GM20000 (cell line): ENCODE data around the gene CDH13.

Experiments
- DNase-seq: peaks from one replicate; pipeline ENCODE4 v3.0.0; 2012; ENCODE audit warnings: low spot score
- TF ChIP-seq, protein P1 (sequence below): IDR thresholded peaks from 2 replicates; pipeline ENCODE4 v1.5.1; 2012; ENCODE audit warnings: mild to moderate bottlenecking, control low read depth; ENCODE audit errors: extremely low read depth, missing control alignments

CDH13 gene

DNA sequence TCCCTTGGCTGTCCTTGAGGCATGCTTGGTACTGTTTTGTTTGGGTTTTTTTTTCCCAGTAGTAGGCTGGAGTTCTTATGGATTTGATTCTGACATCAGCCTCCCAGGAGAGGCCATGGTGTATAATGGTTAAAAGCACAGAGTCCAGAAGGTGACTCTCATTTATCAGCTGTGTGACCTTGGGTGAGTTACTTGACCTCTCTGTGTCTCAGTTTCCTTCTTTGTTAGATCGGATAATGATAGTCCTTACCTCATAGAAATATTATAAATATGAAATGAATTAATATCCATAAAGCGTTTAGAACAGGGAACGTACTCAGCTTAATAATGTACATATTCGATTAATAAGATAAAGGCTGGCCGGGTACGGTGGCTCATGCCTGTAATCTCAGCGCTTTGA lies 810.3 kb downstream of the CDH13 start:
- TF ChIP-seq, protein P1, sequence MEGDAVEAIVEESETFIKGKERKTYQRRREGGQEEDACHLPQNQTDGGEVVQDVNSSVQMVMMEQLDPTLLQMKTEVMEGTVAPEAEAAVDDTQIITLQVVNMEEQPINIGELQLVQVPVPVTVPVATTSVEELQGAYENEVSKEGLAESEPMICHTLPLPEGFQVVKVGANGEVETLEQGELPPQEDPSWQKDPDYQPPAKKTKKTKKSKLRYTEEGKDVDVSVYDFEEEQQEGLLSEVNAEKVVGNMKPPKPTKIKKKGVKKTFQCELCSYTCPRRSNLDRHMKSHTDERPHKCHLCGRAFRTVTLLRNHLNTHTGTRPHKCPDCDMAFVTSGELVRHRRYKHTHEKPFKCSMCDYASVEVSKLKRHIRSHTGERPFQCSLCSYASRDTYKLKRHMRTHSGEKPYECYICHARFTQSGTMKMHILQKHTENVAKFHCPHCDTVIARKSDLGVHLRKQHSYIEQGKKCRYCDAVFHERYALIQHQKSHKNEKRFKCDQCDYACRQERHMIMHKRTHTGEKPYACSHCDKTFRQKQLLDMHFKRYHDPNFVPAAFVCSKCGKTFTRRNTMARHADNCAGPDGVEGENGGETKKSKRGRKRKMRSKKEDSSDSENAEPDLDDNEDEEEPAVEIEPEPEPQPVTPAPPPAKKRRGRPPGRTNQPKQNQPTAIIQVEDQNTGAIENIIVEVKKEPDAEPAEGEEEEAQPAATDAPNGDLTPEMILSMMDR: no peak
- DNase-seq: no peak

DNA sequence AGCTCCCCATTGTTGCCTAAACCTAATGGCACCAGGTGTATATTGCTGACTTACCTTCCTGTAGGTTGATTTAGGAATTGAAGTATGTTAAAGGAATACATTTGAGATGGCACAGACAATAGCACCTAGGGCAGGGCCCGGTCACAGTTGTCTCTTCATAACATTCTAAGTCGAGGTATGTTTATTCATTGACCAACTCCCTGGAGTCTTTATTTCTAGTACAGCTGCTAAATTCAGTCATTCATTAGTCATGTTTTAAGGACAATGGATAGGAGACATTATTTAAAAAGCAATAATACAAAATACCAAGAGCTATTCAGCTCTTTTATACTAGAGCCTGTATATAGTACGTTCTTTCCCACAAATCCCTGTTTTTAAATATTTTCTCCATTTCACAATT lies 811.6 kb downstream of the CDH13 start:
- no peak for DNase-seq
- TF ChIP-seq, protein P1: no peak

DNA sequence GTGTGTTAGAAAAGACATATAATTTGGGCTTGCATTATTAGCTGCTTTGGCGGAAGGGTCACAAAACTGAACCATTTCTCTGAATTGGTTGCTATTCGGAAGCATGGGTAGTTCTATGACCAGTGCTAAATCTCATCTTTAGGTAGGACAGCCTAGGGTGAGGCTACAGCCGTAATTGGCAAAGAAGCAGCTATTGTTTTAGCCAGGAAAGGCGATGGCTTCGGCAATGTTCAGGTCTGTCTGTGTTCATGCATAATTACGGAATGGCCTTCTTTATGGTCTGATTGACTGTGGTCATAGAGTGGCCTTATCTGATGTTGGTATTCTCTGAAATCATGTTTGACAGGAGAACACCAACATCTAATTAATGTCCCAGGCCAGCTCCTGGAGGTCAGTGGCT lies 812.6 kb downstream of the CDH13 start:
- TF ChIP-seq, protein P1: no peak
- no peak for DNase-seq

DNA sequence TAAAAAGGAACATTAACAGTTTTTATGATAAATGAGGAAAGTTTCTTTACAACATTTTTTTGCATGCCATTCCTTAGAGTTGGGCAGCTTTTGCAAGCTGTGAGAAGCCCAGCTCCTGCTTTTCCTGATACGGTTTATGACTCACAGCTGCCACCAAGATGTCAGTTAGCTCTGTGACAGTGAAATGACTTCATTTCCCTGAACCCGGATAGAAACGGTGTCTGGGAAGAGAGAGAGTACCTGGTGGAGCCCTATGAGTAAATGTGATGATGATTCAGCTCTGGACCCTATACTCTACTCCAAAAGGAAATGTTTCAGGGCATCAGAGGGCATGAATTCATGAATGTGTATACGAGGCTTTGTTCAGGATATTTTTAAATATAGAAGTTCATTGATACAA lies 814.7 kb downstream of the CDH13 start:
- TF ChIP-seq, protein P1: no peak
- DNase-seq: no peak

DNA sequence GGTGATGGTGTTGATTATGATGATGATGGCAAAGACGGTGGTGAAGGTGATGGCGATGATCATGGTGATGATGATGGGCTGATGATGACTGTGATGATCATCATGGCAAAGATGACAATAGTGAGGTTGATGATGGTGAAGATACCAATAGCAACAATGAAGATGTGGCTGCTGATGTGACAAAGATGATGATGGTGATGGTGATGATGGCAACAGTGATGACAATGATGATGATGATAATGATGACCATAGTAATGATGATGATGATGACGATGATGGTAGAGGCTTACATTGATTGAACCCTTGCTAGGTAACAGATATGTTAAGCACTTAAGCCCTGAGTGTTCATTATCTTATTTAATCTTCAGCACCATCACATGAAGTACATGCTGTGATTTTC lies 817.2 kb downstream of the CDH13 start:
- no peak for DNase-seq
- TF ChIP-seq, protein P1: no peak

DNA sequence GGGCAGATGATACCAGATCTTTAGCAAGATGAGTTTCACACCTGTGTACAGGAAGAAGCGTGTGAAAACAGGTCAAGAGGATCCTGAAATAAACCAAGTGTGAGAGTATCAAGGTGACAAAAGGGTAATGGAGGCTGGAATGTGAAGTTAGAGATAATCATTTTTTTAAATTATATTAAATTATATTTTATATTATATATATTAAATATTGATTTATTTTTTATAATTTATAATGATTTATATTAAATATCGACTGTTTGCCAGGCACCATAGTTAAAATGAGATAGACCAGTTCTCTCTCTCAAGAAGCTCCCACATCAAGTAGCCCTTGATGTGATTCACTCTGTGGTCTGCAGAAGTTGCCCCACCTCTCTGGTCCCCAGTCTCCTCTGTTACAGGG lies 820.8 kb downstream of the CDH13 start:
- TF ChIP-seq, protein P1: no peak
- no peak for DNase-seq

DNA sequence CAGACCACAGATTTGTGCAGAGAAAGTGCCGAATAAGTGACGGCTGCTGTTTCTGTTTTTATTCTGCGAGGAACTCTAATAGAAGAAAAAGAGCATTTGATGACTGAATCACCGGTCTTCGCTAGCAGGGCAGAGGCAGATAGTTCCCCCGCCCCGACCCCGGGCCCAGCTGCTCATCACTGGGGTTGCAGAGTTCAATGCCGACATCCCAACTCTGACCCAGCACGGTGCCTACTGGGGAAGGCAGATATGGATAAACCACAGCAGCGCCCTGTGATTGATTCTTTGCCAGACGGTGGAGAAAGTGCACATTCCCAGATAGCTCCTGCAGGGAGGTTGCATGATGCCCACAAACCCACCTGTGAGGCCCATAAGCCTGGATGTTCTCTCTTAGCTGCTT lies 823.1 kb downstream of the CDH13 start:
- DNase-seq: no peak
- TF ChIP-seq, protein P1: no peak
